ENCODE results near the gene KANSL1. TPM values are rescaled to one million over a fixed set of nuclear protein-coding genes. Genes with fewer than 3 reads are reported as not detected.

Gene KANSL1
- total RNA-seq, 2 experiments from 2014 or later = 54.4 to 55.3 TPM

DNA sequence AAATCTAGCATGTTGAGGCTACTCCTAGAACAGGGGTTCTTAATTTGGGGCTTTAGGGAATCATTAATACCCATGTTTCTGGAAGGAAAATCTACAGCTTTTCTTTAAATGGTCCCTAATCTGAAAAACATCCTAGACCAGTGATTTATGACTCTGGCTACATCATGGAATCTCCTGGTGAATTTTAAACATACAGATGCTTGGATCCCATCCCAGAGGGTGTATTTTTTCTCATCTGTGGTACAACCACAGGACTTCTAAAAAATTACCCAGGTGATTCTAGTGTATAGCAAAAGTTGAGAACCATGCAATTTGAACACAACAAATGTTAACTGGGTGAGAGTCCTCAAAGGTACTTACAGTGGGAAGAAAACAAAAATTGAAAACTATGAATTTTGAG is 41.5 kb downstream of the KANSL1 start:
- peaks cover 22% of the 10 kb centered on the region for H3K36me3 Mint-ChIP-seq (ENCODE audit: low read depth)
- ChIA-PET CTCF (interaction anchor here (0.7 to 4.4 kb wide), 5 partner anchors 9 to 1407 kb away, joined by 3 to 14 read pairs (median 4); no protein-coding TSS in a partner anchor), POLR2A (interaction anchor here (0.6 to 1.4 kb wide), 3 partner anchors 36 to 93 kb away, joined by 3 to 4 read pairs (median 4); no protein-coding TSS in a partner anchor)
- no peaks in the 10 kb centered on the region for H3K9me3 Mint-ChIP-seq
- H3K4me1 Mint-ChIP-seq (ENCODE audit: low read depth) = peaks cover 86% of the 10 kb centered on the region
- DNase-seq (no peak), ATAC-seq (no peak)
- H3K27me3 Mint-ChIP-seq = no peaks in the 10 kb centered on the region
- TF ChIP-seq, protein P1, sequence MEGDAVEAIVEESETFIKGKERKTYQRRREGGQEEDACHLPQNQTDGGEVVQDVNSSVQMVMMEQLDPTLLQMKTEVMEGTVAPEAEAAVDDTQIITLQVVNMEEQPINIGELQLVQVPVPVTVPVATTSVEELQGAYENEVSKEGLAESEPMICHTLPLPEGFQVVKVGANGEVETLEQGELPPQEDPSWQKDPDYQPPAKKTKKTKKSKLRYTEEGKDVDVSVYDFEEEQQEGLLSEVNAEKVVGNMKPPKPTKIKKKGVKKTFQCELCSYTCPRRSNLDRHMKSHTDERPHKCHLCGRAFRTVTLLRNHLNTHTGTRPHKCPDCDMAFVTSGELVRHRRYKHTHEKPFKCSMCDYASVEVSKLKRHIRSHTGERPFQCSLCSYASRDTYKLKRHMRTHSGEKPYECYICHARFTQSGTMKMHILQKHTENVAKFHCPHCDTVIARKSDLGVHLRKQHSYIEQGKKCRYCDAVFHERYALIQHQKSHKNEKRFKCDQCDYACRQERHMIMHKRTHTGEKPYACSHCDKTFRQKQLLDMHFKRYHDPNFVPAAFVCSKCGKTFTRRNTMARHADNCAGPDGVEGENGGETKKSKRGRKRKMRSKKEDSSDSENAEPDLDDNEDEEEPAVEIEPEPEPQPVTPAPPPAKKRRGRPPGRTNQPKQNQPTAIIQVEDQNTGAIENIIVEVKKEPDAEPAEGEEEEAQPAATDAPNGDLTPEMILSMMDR (IDR thresholded peaks at IDR 0.05) = no peak
- H3K4me3 Mint-ChIP-seq = no peak overlapping the region
- intact Hi-C loops (cut with micrococcal nuclease) = no loop called here
- H3K27ac Mint-ChIP-seq = no peak overlapping the region

GRCh38 chr17:46150216-46150963 is 42.8 kb downstream of the KANSL1 start:
- Mint-ChIP-seq H3K4me1 (ENCODE audit: low read depth) (peaks cover 84% of the 10 kb centered on the region), H3K27ac (peak overlapping the region; percentile 3), H3K9me3 (no peaks in the 10 kb centered on the region), H3K4me3 (no peak overlapping the region), H3K27me3 (no peaks in the 10 kb centered on the region), H3K36me3 (ENCODE audit: low read depth) (peaks cover 18% of the 10 kb centered on the region)
- intact Hi-C loops (cut with micrococcal nuclease) = no loop called here
- CTCF ChIA-PET = no interaction called here
- DNase-seq = no peak
- no peak for ATAC-seq
- POLR2A ChIA-PET = no interaction called here
- TF ChIP-seq, protein P1 (IDR thresholded peaks at IDR 0.05) = no peak

- Mint-ChIP-seq H3K9me3 (no peaks in the 10 kb centered on the region), H3K36me3 (ENCODE audit: low read depth) (peaks cover 19% of the 10 kb centered on the region), H3K4me1 (ENCODE audit: low read depth) (peaks cover 84% of the 10 kb centered on the region), H3K4me3 (no peak overlapping the region), H3K27me3 (no peaks in the 10 kb centered on the region), H3K27ac (peak overlapping the region; percentile 77)
- intact Hi-C loops (cut with micrococcal nuclease) = no loop called here
- no peak for DNase-seq
- TF ChIP-seq, protein P1 (IDR thresholded peaks at IDR 0.05) = no peak
- ATAC-seq = no peak
- ChIA-PET POLR2A (interaction anchor here (0.8 kb wide), 1 partner anchor 37 kb away, joined by 3 read pairs; no protein-coding TSS in a partner anchor), CTCF (interaction anchor here (1.2 kb wide), 1 partner anchor 104 kb away, joined by 4 read pairs; no protein-coding TSS in a partner anchor)
These were observed 45.0 kb downstream of the KANSL1 start for GRCh38 chr17:46148247-46148646.

GRCh38 chr17:46147296-46147695 is 45.9 kb downstream of the KANSL1 start:
- intact Hi-C loops (cut with micrococcal nuclease) = loop anchor here (2.0 kb wide), 1 partner anchor 24 kb away; no protein-coding TSS in a partner anchor

More at GRCh38 chr17:46147296-46147695, 45.9 kb downstream of the KANSL1 start:
- ATAC-seq (peak; percentile 45), DNase-seq (peak; percentile 69)
- Mint-ChIP-seq H3K9me3 (no peaks in the 10 kb centered on the region), H3K36me3 (ENCODE audit: low read depth) (peaks cover 16% of the 10 kb centered on the region), H3K4me3 (peak overlapping the region; percentile 25), H3K4me1 (ENCODE audit: low read depth) (peaks cover 81% of the 10 kb centered on the region), H3K27ac (peak overlapping the region; percentile 77), H3K27me3 (no peaks in the 10 kb centered on the region)
- CTCF ChIA-PET = interaction anchor here (1.0 to 1.2 kb wide), 2 partner anchors 10 to 103 kb away, joined by 3 to 4 read pairs; no protein-coding TSS in a partner anchor
- POLR2A ChIA-PET = interaction anchor here (0.8 to 1.0 kb wide), 2 partner anchors 26 to 38 kb away, joined by 3 read pairs; no protein-coding TSS in a partner anchor
- TF ChIP-seq, protein P1 (IDR thresholded peaks at IDR 0.05) = no peak
